Measurements from ENCODE around the gene SCAMP5.

Gene SCAMP5

DNA sequence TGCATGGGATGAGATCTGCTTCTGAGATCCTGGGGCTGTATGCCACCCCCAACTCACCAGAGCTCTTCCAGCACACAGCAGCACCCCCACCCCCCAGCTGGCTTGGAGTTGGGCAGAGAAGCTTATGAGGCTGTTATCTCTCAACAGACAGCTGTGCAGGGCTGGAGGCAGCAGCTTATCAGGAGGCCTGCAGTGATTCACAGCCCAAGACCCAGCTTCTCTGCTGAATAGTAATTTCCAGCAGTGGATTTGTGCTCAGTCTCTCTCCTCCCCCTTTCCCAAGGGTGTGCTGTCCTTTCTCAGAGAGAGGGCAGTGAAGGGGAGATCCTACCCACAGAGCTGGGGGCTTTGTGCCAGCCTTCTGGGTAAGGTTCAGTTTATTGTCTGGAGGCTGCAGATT lies 40.8 kb upstream of the SCAMP5 start:
- H3K9me2 ChIP-seq (replicated peaks; ENCODE audit: low read depth, low read length): no peaks in the 10 kb centered on the region
- H2AFZ ChIP-seq (ENCODE audit: low read length): no peak overlapping the region
- no peaks in the 10 kb centered on the region for H3K9me3 ChIP-seq (ENCODE audit: insufficient read depth, low read depth, low read length)
- H3K4me1 ChIP-seq (ENCODE audit: insufficient read depth, low read length, poor library complexity, severe bottlenecking): no peaks in the 10 kb centered on the region
- no peaks in the 10 kb centered on the region for H4K20me1 ChIP-seq (ENCODE audit: insufficient read depth, low read length, poor library complexity, severe bottlenecking)
- no peaks in the 10 kb centered on the region for H3K27me3 ChIP-seq (ENCODE audit: insufficient read depth, low read length, poor library complexity, severe bottlenecking)
- H3F3A ChIP-seq (ENCODE audit: low read depth): no peaks in the 10 kb centered on the region
- no peak overlapping the region for H3K9ac ChIP-seq (ENCODE audit: low read depth, low read length, poor library complexity, severe bottlenecking)
- H3K4me2 ChIP-seq (ENCODE audit: low read depth, low read length, poor library complexity, severe bottlenecking): no peak overlapping the region
- H3K36me3 ChIP-seq (ENCODE audit: insufficient read depth, low read length): no peaks in the 10 kb centered on the region
- H3K79me2 ChIP-seq (ENCODE audit: insufficient read depth, low read length): no peaks in the 10 kb centered on the region
- H3K4me3 ChIP-seq (ENCODE audit: low read length, poor library complexity, severe bottlenecking): no peak overlapping the region
- no peak for TF ChIP-seq EZH2phosphoT487 (IDR thresholded peaks at IDR 0.05; ENCODE audit: borderline replicate concordance)
- TF ChIP-seq, protein P1, sequence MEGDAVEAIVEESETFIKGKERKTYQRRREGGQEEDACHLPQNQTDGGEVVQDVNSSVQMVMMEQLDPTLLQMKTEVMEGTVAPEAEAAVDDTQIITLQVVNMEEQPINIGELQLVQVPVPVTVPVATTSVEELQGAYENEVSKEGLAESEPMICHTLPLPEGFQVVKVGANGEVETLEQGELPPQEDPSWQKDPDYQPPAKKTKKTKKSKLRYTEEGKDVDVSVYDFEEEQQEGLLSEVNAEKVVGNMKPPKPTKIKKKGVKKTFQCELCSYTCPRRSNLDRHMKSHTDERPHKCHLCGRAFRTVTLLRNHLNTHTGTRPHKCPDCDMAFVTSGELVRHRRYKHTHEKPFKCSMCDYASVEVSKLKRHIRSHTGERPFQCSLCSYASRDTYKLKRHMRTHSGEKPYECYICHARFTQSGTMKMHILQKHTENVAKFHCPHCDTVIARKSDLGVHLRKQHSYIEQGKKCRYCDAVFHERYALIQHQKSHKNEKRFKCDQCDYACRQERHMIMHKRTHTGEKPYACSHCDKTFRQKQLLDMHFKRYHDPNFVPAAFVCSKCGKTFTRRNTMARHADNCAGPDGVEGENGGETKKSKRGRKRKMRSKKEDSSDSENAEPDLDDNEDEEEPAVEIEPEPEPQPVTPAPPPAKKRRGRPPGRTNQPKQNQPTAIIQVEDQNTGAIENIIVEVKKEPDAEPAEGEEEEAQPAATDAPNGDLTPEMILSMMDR (conservative IDR thresholded peaks at IDR 0.05; ENCODE audit: low read length): no peak

GRCh38 chr15:74955017-74955416 lies 40.3 kb upstream of the SCAMP5 start:
- Histone ChIP-seq H3K9ac (ENCODE audit: low read depth, low read length, poor library complexity, severe bottlenecking) (no peak overlapping the region), H3K4me1 (ENCODE audit: insufficient read depth, low read length, poor library complexity, severe bottlenecking) (no peaks in the 10 kb centered on the region), H3K9me3 (ENCODE audit: insufficient read depth, low read depth, low read length) (no peaks in the 10 kb centered on the region), H3K27me3 (ENCODE audit: insufficient read depth, low read length, poor library complexity, severe bottlenecking) (no peaks in the 10 kb centered on the region), H3K4me2 (ENCODE audit: low read depth, low read length, poor library complexity, severe bottlenecking) (no peak overlapping the region), H3K4me3 (ENCODE audit: low read length, poor library complexity, severe bottlenecking) (no peak overlapping the region), H4K20me1 (ENCODE audit: insufficient read depth, low read length, poor library complexity, severe bottlenecking) (no peaks in the 10 kb centered on the region), H3F3A (ENCODE audit: low read depth) (no peaks in the 10 kb centered on the region), H3K79me2 (ENCODE audit: insufficient read depth, low read length) (no peaks in the 10 kb centered on the region), H3K9me2 (replicated peaks; ENCODE audit: low read depth, low read length) (no peaks in the 10 kb centered on the region), H2AFZ (ENCODE audit: low read length) (no peak overlapping the region), H3K36me3 (ENCODE audit: insufficient read depth, low read length) (no peaks in the 10 kb centered on the region)
- TF ChIP-seq, protein P1 (conservative IDR thresholded peaks at IDR 0.05; ENCODE audit: low read length): no peak
- no peak for TF ChIP-seq EZH2phosphoT487 (IDR thresholded peaks at IDR 0.05; ENCODE audit: borderline replicate concordance)

GRCh38 chr15:74955796-74956647 lies 39.3 kb upstream of the SCAMP5 start:
- H3K27me3 ChIP-seq (ENCODE audit: insufficient read depth, low read length, poor library complexity, severe bottlenecking): no peaks in the 10 kb centered on the region

More at GRCh38 chr15:74955796-74956647, 39.3 kb upstream of the SCAMP5 start:
- H3K36me3 ChIP-seq (ENCODE audit: insufficient read depth, low read length): no peaks in the 10 kb centered on the region
- H3K9me2 ChIP-seq (replicated peaks; ENCODE audit: low read depth, low read length): no peaks in the 10 kb centered on the region
- TF ChIP-seq, protein P1 (conservative IDR thresholded peaks at IDR 0.05; ENCODE audit: low read length): no peak
- no peak for TF ChIP-seq EZH2phosphoT487 (IDR thresholded peaks at IDR 0.05; ENCODE audit: borderline replicate concordance)
- H4K20me1 ChIP-seq (ENCODE audit: insufficient read depth, low read length, poor library complexity, severe bottlenecking): no peaks in the 10 kb centered on the region
- H2AFZ ChIP-seq (ENCODE audit: low read length): no peak overlapping the region
- H3K4me3 ChIP-seq (ENCODE audit: low read length, poor library complexity, severe bottlenecking): no peak overlapping the region
- H3K9me3 ChIP-seq (ENCODE audit: insufficient read depth, low read depth, low read length): no peaks in the 10 kb centered on the region
- H3K4me1 ChIP-seq (ENCODE audit: insufficient read depth, low read length, poor library complexity, severe bottlenecking): no peaks in the 10 kb centered on the region
- no peak overlapping the region for H3K9ac ChIP-seq (ENCODE audit: low read depth, low read length, poor library complexity, severe bottlenecking)
- H3K79me2 ChIP-seq (ENCODE audit: insufficient read depth, low read length): no peaks in the 10 kb centered on the region
- no peak overlapping the region for H3K4me2 ChIP-seq (ENCODE audit: low read depth, low read length, poor library complexity, severe bottlenecking)
- H3F3A ChIP-seq (ENCODE audit: low read depth): no peaks in the 10 kb centered on the region
